ENCODE data around the gene CGNL1.

Gene CGNL1

GRCh38 chr15:57472861-57473260, 96.6 kb downstream of the CGNL1 start:
- H3K27me3 ChIP-seq (replicated peaks; ENCODE audit: control insufficient read depth, insufficient read depth, low read length), result no peaks in the 10 kb centered on the region; the same call in 1 of the 2 replicates

GRCh38 chr15:57476533-57476975, 100.2 kb downstream of the CGNL1 start:
- no peak overlapping the region for H3K4me3 ChIP-seq (replicated peaks; ENCODE audit: low read depth, low read length)
- no peak for TF ChIP-seq CTCF (IDR thresholded peaks at IDR 0.05; ENCODE audit: insufficient read depth, low read length, poor library complexity, severe bottlenecking)

More at GRCh38 chr15:57472861-57473260, 96.6 kb downstream of the CGNL1 start:
- no peaks in the 10 kb centered on the region for H3K36me3 ChIP-seq (ENCODE audit: control insufficient read depth, insufficient read depth, low read length)
- H3K4me3 ChIP-seq (replicated peaks; ENCODE audit: low read depth, low read length), result no peak overlapping the region
- no peak for DNase-seq (ENCODE audit: extremely low read depth, insufficient read length)
- TF ChIP-seq CTCF (IDR thresholded peaks at IDR 0.05; ENCODE audit: insufficient read depth, low read length, poor library complexity, severe bottlenecking), result no peak

GRCh38 chr15:57477736-57478522, 101.6 kb downstream of the CGNL1 start:
- Histone ChIP-seq H3K36me3 (ENCODE audit: control insufficient read depth, insufficient read depth, low read length) (no peaks in the 10 kb centered on the region), H3K4me3 (replicated peaks; ENCODE audit: low read depth, low read length) (no peak overlapping the region), H3K27me3 (replicated peaks; ENCODE audit: control insufficient read depth, insufficient read depth, low read length) (no peaks in the 10 kb centered on the region; the same call in 1 of the 2 replicates)
- no peak for TF ChIP-seq CTCF (IDR thresholded peaks at IDR 0.05; ENCODE audit: insufficient read depth, low read length, poor library complexity, severe bottlenecking)
- DNase-seq (ENCODE audit: extremely low read depth, insufficient read length), result no peak

More at GRCh38 chr15:57476533-57476975, 100.2 kb downstream of the CGNL1 start:
- DNase-seq (ENCODE audit: extremely low read depth, insufficient read length), result no peak
- H3K36me3 ChIP-seq (ENCODE audit: control insufficient read depth, insufficient read depth, low read length), result no peaks in the 10 kb centered on the region
- no peaks in the 10 kb centered on the region; the same call in 1 of the 2 replicates for H3K27me3 ChIP-seq (replicated peaks; ENCODE audit: control insufficient read depth, insufficient read depth, low read length)

GRCh38 chr15:57479005-57479404, 102.7 kb downstream of the CGNL1 start:
- H3K27me3 ChIP-seq (replicated peaks; ENCODE audit: control insufficient read depth, insufficient read depth, low read length), result no peaks in the 10 kb centered on the region; the same call in 1 of the 2 replicates
- no peak for DNase-seq (ENCODE audit: extremely low read depth, insufficient read length)
- H3K36me3 ChIP-seq (ENCODE audit: control insufficient read depth, insufficient read depth, low read length), result no peaks in the 10 kb centered on the region
- TF ChIP-seq CTCF (IDR thresholded peaks at IDR 0.05; ENCODE audit: insufficient read depth, low read length, poor library complexity, severe bottlenecking), result no peak
- no peak overlapping the region for H3K4me3 ChIP-seq (replicated peaks; ENCODE audit: low read depth, low read length)

GRCh38 chr15:57481038-57481705, 104.9 kb downstream of the CGNL1 start:
- Histone ChIP-seq H3K4me3 (replicated peaks; ENCODE audit: low read depth, low read length) (no peak overlapping the region), H3K27me3 (replicated peaks; ENCODE audit: control insufficient read depth, insufficient read depth, low read length) (no peaks in the 10 kb centered on the region; the same call in 1 of the 2 replicates), H3K36me3 (ENCODE audit: control insufficient read depth, insufficient read depth, low read length) (no peaks in the 10 kb centered on the region)
- TF ChIP-seq CTCF (IDR thresholded peaks at IDR 0.05; ENCODE audit: insufficient read depth, low read length, poor library complexity, severe bottlenecking), result no peak
- DNase-seq (ENCODE audit: extremely low read depth, insufficient read length), result no peak
